Stomach (tissue), 4 donors: Measurements from ENCODE around the gene CPAMD8.

Source experiments
- POLR2A ChIP-seq, 4 donors: fragments of 450-650 bp; IDR thresholded peaks; one replicate each; pipeline ENCODE4 v1.6.1; 2016; ENCODE audit warnings: antibody characterized with exemption in 4 of 4, control low read depth in 2 of 4, mild to moderate bottlenecking in 1 of 4, moderate library complexity in 1 of 4
- TF ChIP-seq, protein P1 (sequence below), 7 experiments: fragments of 450-650 bp in 4 of 7; fragments of 200-600 bp in 3 of 7; sonication (generic) in 3 of 7; IDR thresholded peaks; one replicate each; pipeline ENCODE4 v1.5.1; 2016 to 2019; ENCODE audit warnings: antibody characterized with exemption in 7 of 7, control low read depth in 2 of 7, mild to moderate bottlenecking in 1 of 7

DNA sequence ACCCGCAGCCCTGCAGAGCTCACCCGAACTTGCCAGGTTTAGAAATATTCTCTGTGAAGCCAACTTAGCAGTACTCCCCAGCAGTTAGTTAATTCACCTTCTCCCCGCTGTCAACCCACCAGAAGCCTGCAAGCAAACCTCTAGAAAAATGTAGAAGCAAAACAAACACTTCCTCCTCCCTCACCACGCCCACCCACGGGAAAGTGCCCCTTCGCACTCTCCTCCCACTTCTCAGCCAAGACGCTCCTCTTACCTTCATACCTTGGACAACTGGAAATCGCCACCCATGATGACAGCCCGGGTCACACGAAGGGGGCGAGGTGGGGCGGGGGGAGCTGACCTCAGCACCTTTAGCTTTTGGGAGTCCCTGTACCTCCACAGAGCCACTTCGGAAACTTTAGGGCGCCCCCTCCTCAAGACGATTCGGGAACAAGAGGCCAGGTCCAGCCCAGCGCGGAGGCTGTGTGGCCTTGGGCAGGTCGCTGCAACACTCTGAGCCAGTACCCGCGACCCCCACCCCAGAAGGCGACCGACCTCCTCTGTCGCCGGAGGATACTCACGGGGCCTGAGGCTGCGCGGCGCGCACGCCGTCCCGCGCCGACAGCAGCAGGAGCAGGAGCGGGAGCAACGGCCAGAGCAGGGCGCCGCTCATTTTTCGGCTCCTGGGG is 485 bp downstream of the CPAMD8 start:
- TF ChIP-seq, protein P1, sequence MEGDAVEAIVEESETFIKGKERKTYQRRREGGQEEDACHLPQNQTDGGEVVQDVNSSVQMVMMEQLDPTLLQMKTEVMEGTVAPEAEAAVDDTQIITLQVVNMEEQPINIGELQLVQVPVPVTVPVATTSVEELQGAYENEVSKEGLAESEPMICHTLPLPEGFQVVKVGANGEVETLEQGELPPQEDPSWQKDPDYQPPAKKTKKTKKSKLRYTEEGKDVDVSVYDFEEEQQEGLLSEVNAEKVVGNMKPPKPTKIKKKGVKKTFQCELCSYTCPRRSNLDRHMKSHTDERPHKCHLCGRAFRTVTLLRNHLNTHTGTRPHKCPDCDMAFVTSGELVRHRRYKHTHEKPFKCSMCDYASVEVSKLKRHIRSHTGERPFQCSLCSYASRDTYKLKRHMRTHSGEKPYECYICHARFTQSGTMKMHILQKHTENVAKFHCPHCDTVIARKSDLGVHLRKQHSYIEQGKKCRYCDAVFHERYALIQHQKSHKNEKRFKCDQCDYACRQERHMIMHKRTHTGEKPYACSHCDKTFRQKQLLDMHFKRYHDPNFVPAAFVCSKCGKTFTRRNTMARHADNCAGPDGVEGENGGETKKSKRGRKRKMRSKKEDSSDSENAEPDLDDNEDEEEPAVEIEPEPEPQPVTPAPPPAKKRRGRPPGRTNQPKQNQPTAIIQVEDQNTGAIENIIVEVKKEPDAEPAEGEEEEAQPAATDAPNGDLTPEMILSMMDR (IDR thresholded peaks at IDR 0.05) = no peak
- TF ChIP-seq POLR2A (IDR thresholded peaks at IDR 0.05) = no peak
